PC-3 (cell line): Measurements from ENCODE around the gene NEGR1. TPM values are rescaled to one million over a fixed set of nuclear protein-coding genes. Genes with fewer than 3 reads are reported as not detected.

Experiments
- ATAC-seq: fragments of 200-7000 bp; cut with Tn5 transposase; 2 replicates; pipeline ENCODE4 v1.9.1; 2020; ENCODE audit warnings: mild to moderate bottlenecking, moderate library complexity
- BruUV-seq: library from RNA; stranded (reverse); fragments of 400-500 nt; replicated peaks from 2 replicates; lab custom pipeline; 2021; lab: Mats Ljungman, UMichigan
- CTCF ChIA-PET: fragments of 300-600 bp; sonication (Branson Sonifier 250); formaldehyde crosslinking; loops from one replicate; lab custom pipeline; 2022; ENCODE audit warnings: antibody characterized with exemption; lab: Charles Lee
- POLR2A ChIA-PET: fragments of 300-600 bp; sonication (Branson Sonifier 250); formaldehyde crosslinking; loops from one replicate; lab custom pipeline; 2022; ENCODE audit warnings: antibody characterized with exemption; ENCODE audit not compliant: unreplicated experiment; lab: Charles Lee
- DNase-seq: peaks from one replicate; pipeline ENCODE4 v3.0.0-alpha.2; 2015
- H2AFZ ChIP-seq: fragments of 300-600 bp; sonication (generic); 2 replicates; pipeline ENCODE4 v1.6.0; 2016; ENCODE audit warnings: antibody characterized with exemption, low read length
- H3F3A ChIP-seq: fragments of 300-600 bp; sonication (generic); one replicate; pipeline ENCODE4 v1.6.0; 2017; ENCODE audit warnings: antibody characterized with exemption, low read length, control low read depth, mild to moderate bottlenecking; ENCODE audit not compliant: unreplicated experiment
- H3K27ac ChIP-seq: fragments of 300-600 bp; sonication (generic); 2 replicates; pipeline ENCODE4 v1.5.1; 2016; ENCODE audit warnings: mild to moderate bottlenecking, low read length
- H3K27me3 ChIP-seq: fragments of 300-600 bp; sonication (generic); 2 replicates; pipeline ENCODE4 v1.6.1; 2016; ENCODE audit warnings: low read length, mixed read lengths
- H3K36me3 ChIP-seq: fragments of 300-600 bp; sonication (generic); 2 replicates; pipeline ENCODE4 v1.6.1; 2016; ENCODE audit warnings: low read depth, mixed run types, low read length, mixed read lengths
- H3K4me1 ChIP-seq: fragments of 300-600 bp; sonication (generic); 2 replicates; pipeline ENCODE4 v1.5.1; 2016; ENCODE audit warnings: low read length; ENCODE audit not compliant: insufficient read depth
- H3K4me2 ChIP-seq: fragments of 300-600 bp; sonication (generic); 2 replicates; pipeline ENCODE4 v1.6.0; 2016; ENCODE audit warnings: low read length
- H3K4me3 ChIP-seq: fragments of 300-600 bp; sonication (generic); 2 replicates; pipeline ENCODE4 v1.5.1; 2016; ENCODE audit warnings: mild to moderate bottlenecking, low read length, mixed read lengths
- H3K79me2 ChIP-seq: fragments of 300-600 bp; sonication (generic); 2 replicates; pipeline ENCODE4 v1.6.1; 2017; ENCODE audit warnings: low read length, mixed read lengths
- H3K9ac ChIP-seq: fragments of 300-600 bp; sonication (generic); 2 replicates; pipeline ENCODE4 v1.6.0; 2016; ENCODE audit warnings: mild to moderate bottlenecking, low read length
- H3K9me2 ChIP-seq: fragments of 300-600 bp; sonication (generic); replicated peaks from 2 replicates; pipeline ENCODE4 v1.6.1; 2016; ENCODE audit warnings: mixed run types, low read length, mixed read lengths
- H3K9me3 ChIP-seq: fragments of 300-600 bp; sonication (generic); 2 replicates; pipeline ENCODE4 v1.6.1; 2016; ENCODE audit warnings: low read length, mixed read lengths
- H4K20me1 ChIP-seq: fragments of 300-600 bp; sonication (generic); 2 replicates; pipeline ENCODE4 v1.6.1; 2016; ENCODE audit warnings: low read length, mixed read lengths
- EZH2 ChIP-seq: fragments of 300-600 bp; sonication (generic); IDR thresholded peaks from one replicate; pipeline ENCODE4 v1.6.1; 2017; ENCODE audit warnings: antibody characterized with exemption, mild to moderate bottlenecking, low read length; ENCODE audit not compliant: unreplicated experiment
- EZH2phosphoT487 ChIP-seq: fragments of 300-600 bp; sonication (generic); IDR thresholded peaks from 2 replicates; pipeline ENCODE4 v1.6.1; 2018; ENCODE audit warnings: mild to moderate bottlenecking, antibody characterized with exemption, low read length, borderline replicate concordance
- intact Hi-C: fragments of 100-400 bp; cut with micrococcal nuclease; formaldehyde crosslinking; loops from 2 replicates; pipeline ENCODE4 v1.9.0; 2023
- total RNA-seq: library from RNA; depleted of rRNA; stranded (reverse); fragments of >200 nt; gene quantifications from 2 replicates; pipeline ENCODE4 v1.2.3, GENCODE V29; 2014
- TF ChIP-seq, protein P1 (sequence below): fragments of 300-600 bp; sonication (generic); conservative IDR thresholded peaks from 2 replicates; pipeline ENCODE4 v1.5.1; 2017; ENCODE audit warnings: antibody characterized with exemption, low read depth, mild to moderate bottlenecking, low read length

NEGR1 gene
- total RNA-seq, 1 experiment from 2014 or later, result 3.4 TPM

- ATAC-seq (no peak), DNase-seq (no peak)
- BruUV-seq, result no TSS peak
- no peaks in the 10 kb centered on the region for H3K36me3 ChIP-seq
- H3K9me2 ChIP-seq, result no peaks in the 10 kb centered on the region
- no peaks in the 10 kb centered on the region for H3K9me3 ChIP-seq
- POLR2A ChIA-PET, result no interaction called here
- no peaks in the 10 kb centered on the region for H3K27me3 ChIP-seq
- no peaks in the 10 kb centered on the region for H4K20me1 ChIP-seq
- no peak overlapping the region for H3K27ac ChIP-seq
- TF ChIP-seq EZH2 (no peak), EZH2phosphoT487 (no peak)
- TF ChIP-seq, protein P1, sequence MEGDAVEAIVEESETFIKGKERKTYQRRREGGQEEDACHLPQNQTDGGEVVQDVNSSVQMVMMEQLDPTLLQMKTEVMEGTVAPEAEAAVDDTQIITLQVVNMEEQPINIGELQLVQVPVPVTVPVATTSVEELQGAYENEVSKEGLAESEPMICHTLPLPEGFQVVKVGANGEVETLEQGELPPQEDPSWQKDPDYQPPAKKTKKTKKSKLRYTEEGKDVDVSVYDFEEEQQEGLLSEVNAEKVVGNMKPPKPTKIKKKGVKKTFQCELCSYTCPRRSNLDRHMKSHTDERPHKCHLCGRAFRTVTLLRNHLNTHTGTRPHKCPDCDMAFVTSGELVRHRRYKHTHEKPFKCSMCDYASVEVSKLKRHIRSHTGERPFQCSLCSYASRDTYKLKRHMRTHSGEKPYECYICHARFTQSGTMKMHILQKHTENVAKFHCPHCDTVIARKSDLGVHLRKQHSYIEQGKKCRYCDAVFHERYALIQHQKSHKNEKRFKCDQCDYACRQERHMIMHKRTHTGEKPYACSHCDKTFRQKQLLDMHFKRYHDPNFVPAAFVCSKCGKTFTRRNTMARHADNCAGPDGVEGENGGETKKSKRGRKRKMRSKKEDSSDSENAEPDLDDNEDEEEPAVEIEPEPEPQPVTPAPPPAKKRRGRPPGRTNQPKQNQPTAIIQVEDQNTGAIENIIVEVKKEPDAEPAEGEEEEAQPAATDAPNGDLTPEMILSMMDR, result no peak
- H3K4me1 ChIP-seq, result no peaks in the 10 kb centered on the region
- CTCF ChIA-PET, result no interaction called here
- no peak overlapping the region for H3K9ac ChIP-seq
- no peaks in the 10 kb centered on the region for H3F3A ChIP-seq
- H3K4me2 ChIP-seq, result no peak overlapping the region
- H3K4me3 ChIP-seq, result no peak overlapping the region
- intact Hi-C loops, result loop anchor here (10.0 kb wide), 2 partner anchors 442 to 662 kb away; no protein-coding TSS in a partner anchor
- no peak overlapping the region for H2AFZ ChIP-seq
- H3K79me2 ChIP-seq, result no peaks in the 10 kb centered on the region
Observed at GRCh38 chr1:72182859-72183258, 99.5 kb downstream of the NEGR1 start.

GRCh38 chr1:72178266-72178665 lies 104.1 kb downstream of the NEGR1 start:
- no peak overlapping the region for H3K4me3 ChIP-seq
- no peaks in the 10 kb centered on the region for H4K20me1 ChIP-seq
- H3F3A ChIP-seq, result no peaks in the 10 kb centered on the region
- ATAC-seq (peak; percentile 85), DNase-seq (peak; percentile 20)
- no peaks in the 10 kb centered on the region for H3K4me1 ChIP-seq
- CTCF ChIA-PET, result interaction anchor here (0.6 kb wide), 1 partner anchor 645 kb away, joined by 4 read pairs; no protein-coding TSS in a partner anchor
- no peaks in the 10 kb centered on the region for H3K9me3 ChIP-seq
- H2AFZ ChIP-seq, result no peak overlapping the region
- BruUV-seq, result no TSS peak
- no peak overlapping the region for H3K27ac ChIP-seq
- no peaks in the 10 kb centered on the region for H3K36me3 ChIP-seq
- H3K9ac ChIP-seq, result no peak overlapping the region
- intact Hi-C loops, result loop anchor here (10.0 kb wide), 1 partner anchor 897 kb away; no protein-coding TSS in a partner anchor
- POLR2A ChIA-PET, result no interaction called here
- no peaks in the 10 kb centered on the region for H3K27me3 ChIP-seq
- H3K9me2 ChIP-seq, result no peaks in the 10 kb centered on the region
- H3K79me2 ChIP-seq, result no peaks in the 10 kb centered on the region
- H3K4me2 ChIP-seq, result no peak overlapping the region
- no peak for TF ChIP-seq EZH2phosphoT487
- no peak for TF ChIP-seq EZH2
- TF ChIP-seq, protein P1, result no peak

- DNase-seq, result peak; percentile 21
- Histone ChIP-seq H2AFZ (no peak overlapping the region), H3K79me2 (no peaks in the 10 kb centered on the region), H3K9me3 (no peaks in the 10 kb centered on the region), H3K36me3 (no peaks in the 10 kb centered on the region), H3F3A (no peaks in the 10 kb centered on the region), H3K4me1 (no peaks in the 10 kb centered on the region), H4K20me1 (no peaks in the 10 kb centered on the region), H3K4me3 (no peak overlapping the region), H3K27ac (no peak overlapping the region), H3K27me3 (no peaks in the 10 kb centered on the region), H3K9ac (no peak overlapping the region), H3K9me2 (no peaks in the 10 kb centered on the region), H3K4me2 (no peak overlapping the region)
- peak; percentile 55; the same call in 1 of the 2 replicates for ATAC-seq
- no TSS peak for BruUV-seq
- POLR2A ChIA-PET, result no interaction called here
- CTCF ChIA-PET, result interaction anchor here (0.6 kb wide), 1 partner anchor 646 kb away, joined by 4 read pairs; no protein-coding TSS in a partner anchor
- no peak for TF ChIP-seq EZH2phosphoT487
- no peak for TF ChIP-seq EZH2
- TF ChIP-seq, protein P1, result no peak
- intact Hi-C loops, result loop anchor here (10.0 kb wide), 1 partner anchor 897 kb away; no protein-coding TSS in a partner anchor
Observed at GRCh38 chr1:72177711-72178110, 104.6 kb downstream of the NEGR1 start.
